B cell (primary cell): ENCODE data around the gene CKM. TPM values are rescaled to one million over a fixed set of nuclear protein-coding genes. Genes with fewer than 3 reads are reported as not detected.

Source experiments
- ATAC-seq: fragments of 200-7000 bp; cut with Tn5 transposase; one replicate; pipeline ENCODE4 v1.10.0; 2021; ENCODE audit warnings: low read depth, mild to moderate bottlenecking, moderate number of reproducible peaks, moderate library complexity
- CTCF ChIA-PET: fragments of 350-600 bp; sonication (Branson Sonifier 250); formaldehyde crosslinking; loops from one replicate; lab custom pipeline; 2021; ENCODE audit warnings: antibody characterized with exemption, inconsistent platforms; lab: Charles Lee
- POLR2A ChIA-PET: fragments of 350-600 bp; sonication (Branson Sonifier 250); formaldehyde crosslinking; loops from one replicate; lab custom pipeline; 2021; ENCODE audit warnings: antibody characterized with exemption; lab: Charles Lee
- DNase-seq: peaks from one replicate; pipeline ENCODE4 v3.0.0; 2013
- H2AFZ ChIP-seq: 2 replicates; pipeline ENCODE4 v1.6.1; 2012; ENCODE audit warnings: mild to moderate bottlenecking, low read depth, low read length; ENCODE audit not compliant: insufficient read depth, poor library complexity, severe bottlenecking
- H3K27ac ChIP-seq, 2 donors: 1 replicate in 1 of 2; 2 replicates in 1 of 2; pipeline ENCODE4 v1.5.1; 2012 to 2013; ENCODE audit warnings: low read length in 2 of 2, mild to moderate bottlenecking in 2 of 2, moderate library complexity in 1 of 2
- H3K27me3 ChIP-seq, 4 experiments: fragments of 200-600 bp in 1 of 4; sonication (generic) in 1 of 4; replicated peaks in 1 of 4; 1 replicate in 2 of 4; 2 replicates in 2 of 4; pipeline versions ENCODE4 v1.6.1 to v1.7.0; 2013 to 2016; ENCODE audit warnings: low read length in 3 of 4, mild to moderate bottlenecking in 2 of 4, mixed read lengths in 1 of 4, moderate library complexity in 1 of 4; ENCODE audit not compliant: insufficient read depth in 4 of 4, control insufficient read depth in 3 of 4; ENCODE audit errors: control extremely low read depth in 1 of 4
- H3K36me3 ChIP-seq, 2 experiments: replicated peaks in 1 of 2; 1 replicate in 1 of 2; 2 replicates in 1 of 2; pipeline versions ENCODE4 v1.6.1 to v1.7.1; 2013; ENCODE audit warnings: low read length in 1 of 2; ENCODE audit not compliant: insufficient read depth in 2 of 2, control insufficient read depth in 1 of 2; ENCODE audit errors: control extremely low read depth in 1 of 2, extremely low read depth in 1 of 2
- H3K4me1 ChIP-seq, 2 donors: fragments of 200-600 bp in 1 of 2; sonication (generic) in 1 of 2; 1 replicate in 1 of 2; 2 replicates in 1 of 2; pipeline versions ENCODE4 v1.5.1 to v1.6.1; 2013 to 2017; ENCODE audit warnings: low read length in 2 of 2; ENCODE audit not compliant: control insufficient read depth in 2 of 2, insufficient read depth in 2 of 2
- H3K4me2 ChIP-seq: replicated peaks from 2 replicates; pipeline ENCODE3; 2012; ENCODE audit warnings: mild to moderate bottlenecking, low read depth, low read length; ENCODE audit not compliant: poor library complexity, severe bottlenecking
- H3K4me3 ChIP-seq, 5 experiments: fragments of 200-600 bp in 1 of 5; sonication (generic) in 1 of 5; 1 replicate in 3 of 5; 2 replicates in 2 of 5; pipeline versions ENCODE4 v1.5.1 to v1.7.0; 2011 to 2016; ENCODE audit warnings: low read length in 4 of 5, mild to moderate bottlenecking in 4 of 5, low read depth in 2 of 5, control low read depth in 1 of 5, moderate library complexity in 1 of 5; ENCODE audit not compliant: insufficient read depth in 1 of 5; ENCODE audit errors: control extremely low read depth in 1 of 5, extremely low read depth in 1 of 5
- H3K79me2 ChIP-seq: fragments of 200-600 bp; sonication (generic); one replicate; pipeline ENCODE4 v1.6.0; 2016; ENCODE audit warnings: low read length; ENCODE audit not compliant: control insufficient read depth, insufficient read depth
- H3K9ac ChIP-seq: fragments of 200-600 bp; sonication (generic); 2 replicates; pipeline ENCODE4 v1.6.1; 2017; ENCODE audit warnings: mild to moderate bottlenecking, low read length, moderate library complexity
- H3K9me3 ChIP-seq, 3 donors: one replicate each; pipeline versions ENCODE4 v1.6.1 to v1.7.1; 2013; ENCODE audit warnings: low read length in 2 of 3; ENCODE audit not compliant: control insufficient read depth in 2 of 3, insufficient read depth in 1 of 3; ENCODE audit errors: control extremely low read depth in 1 of 3
- H4K20me1 ChIP-seq: 2 replicates; pipeline ENCODE4 v1.6.0; 2012; ENCODE audit warnings: mild to moderate bottlenecking, low read length; ENCODE audit not compliant: insufficient read depth, control insufficient read depth, poor library complexity, severe bottlenecking
- H3K27ac Mint-ChIP-seq: one replicate; pipeline ENCODE4 v1.8.0; 2021; ENCODE audit warnings: mixed read lengths
- H3K27me3 Mint-ChIP-seq: one replicate; pipeline ENCODE4 v1.8.0; 2021; ENCODE audit warnings: mixed read lengths
- H3K4me1 Mint-ChIP-seq: one replicate; pipeline ENCODE4 v1.8.0; 2021; ENCODE audit warnings: mixed read lengths
- H3K4me3 Mint-ChIP-seq: one replicate; pipeline ENCODE4 v1.8.0; 2021; ENCODE audit warnings: mixed read lengths
- H3K9me3 Mint-ChIP-seq: one replicate; pipeline ENCODE4 v1.8.0; 2022; ENCODE audit warnings: mixed read lengths; ENCODE audit not compliant: insufficient read depth
- CTCF ChIP-seq: fragments of 200-600 bp; IDR thresholded peaks from one replicate; pipeline ENCODE4 v1.8.0; 2022; ENCODE audit warnings: antibody characterized with exemption, mild to moderate bottlenecking
- EZH2 ChIP-seq: IDR thresholded peaks from 2 replicates; pipeline ENCODE4 v1.6.1; 2012; ENCODE audit warnings: borderline replicate concordance, low read depth, mild to moderate bottlenecking, moderate library complexity, low read length; ENCODE audit not compliant: insufficient read depth, poor library complexity, severe bottlenecking
- WGBS: methylation state at CpG from one replicate; pipeline ENCODE4 v1.1.5; 2013; ENCODE audit warnings: missing lambda C conversion rate; ENCODE audit not compliant: insufficient coverage; 5-methylcytosine and 5-hydroxymethylcytosine counted together
- intact Hi-C: fragments of 100-400 bp; cut with micrococcal nuclease; formaldehyde crosslinking; loops from one replicate; pipeline ENCODE4 v1.10.0; 2022
- polyA plus RNA-seq: library from polyadenylated mRNA; depleted of rRNA; stranded (reverse); fragments of >200 nt; gene quantifications from 2 replicates; pipeline ENCODE4 v1.2.3, GENCODE V29; 2012
- total RNA-seq, 2 donors: library from RNA; stranded (reverse); fragments of 120-200 nt in 1 of 2; gene quantifications; 1 replicate in 1 of 2; 2 replicates in 1 of 2; pipeline versions ENCODE4 v1.2.3 to v1.2.4, GENCODE V29; 2013 to 2022

CKM gene
- total and polyA plus RNA-seq, 2 donors (not counting 1 experiment from before 2014, with no cell fraction given) = not detected

- Histone ChIP-seq H3K27me3 (no peaks in the 10 kb centered on the region), H3K9me3 (no peaks in the 10 kb centered on the region), H3K4me1 (peaks cover under 1 to 3% of the 10 kb centered on the region in 2 donors), H4K20me1 (no peaks in the 10 kb centered on the region), H3K79me2 (peaks cover under 1% of the 10 kb centered on the region), H2AFZ (no peak overlapping the region), H3K27ac (no peak overlapping the region), H3K9ac (no peak overlapping the region), H3K4me3 (no peak overlapping the region), H3K4me2 (no peak overlapping the region), H3K36me3 (peaks cover 0 to 18% of the 10 kb centered on the region in 2 experiments)
- ChIA-PET CTCF (no interaction called here), POLR2A (no interaction called here)
- no peak for ATAC-seq
- no peak for DNase-seq
- intact Hi-C loops = no loop called here
- Mint-ChIP-seq H3K9me3 (no peaks in the 10 kb centered on the region), H3K27me3 (no peaks in the 10 kb centered on the region), H3K4me1 (peaks cover 3% of the 10 kb centered on the region), H3K4me3 (no peak overlapping the region), H3K27ac (no peak overlapping the region)
- no peak for TF ChIP-seq CTCF
- TF ChIP-seq EZH2 = no peak
- WGBS = 93% methylated on average over 11 of the region's 12 CpGs
Observed at GRCh38 chr19:45364696-45365095, 42.0 kb upstream of the CKM start.

GRCh38 chr19:45363861-45364459 lies 41.3 kb upstream of the CKM start:
- POLR2A ChIA-PET = no interaction called here
- H3K4me3 Mint-ChIP-seq = no peak overlapping the region

More at GRCh38 chr19:45363861-45364459, 41.3 kb upstream of the CKM start:
- H3K4me1 ChIP-seq = no peaks in the 10 kb centered on the region
- no peak for TF ChIP-seq EZH2
- no peak for TF ChIP-seq CTCF
- DNase-seq = no peak
- CTCF ChIA-PET = no interaction called here
- 98% methylated on average over 39 of the region's 44 CpGs for WGBS
- no peaks in the 10 kb centered on the region for H3K9me3 ChIP-seq
- no peak overlapping the region for H3K4me2 ChIP-seq
- no peak for ATAC-seq
- Mint-ChIP-seq H3K9me3 (no peaks in the 10 kb centered on the region), H3K27ac (no peak overlapping the region), H3K27me3 (no peaks in the 10 kb centered on the region), H3K4me1 (peaks cover 1% of the 10 kb centered on the region)
- no peak overlapping the region for H3K27ac ChIP-seq
- H3K4me3 ChIP-seq = no peak overlapping the region
- H3K27me3 ChIP-seq = no peaks in the 10 kb centered on the region
- H3K36me3 ChIP-seq = peaks cover 0 to 18% of the 10 kb centered on the region in 2 experiments
- H3K79me2 ChIP-seq = no peaks in the 10 kb centered on the region
- intact Hi-C loops = no loop called here
- no peak overlapping the region for H3K9ac ChIP-seq
- no peaks in the 10 kb centered on the region for H4K20me1 ChIP-seq
- H2AFZ ChIP-seq = no peak overlapping the region
